NCI-H446 (cell line): ENCODE results near the gene RBMS3.
"Not testable (repeated sequence)": the region's sequence is repeated elsewhere in the genome, so short reads cannot be mapped to it uniquely, and the experiment has no call there.

Source experiments
- DNase-seq, 2 experiments: peaks; one replicate each; lab custom pipeline; 2025; lab: John Stamatoyannopoulos, UW

Gene RBMS3

GRCh38 chr3:29280404-29281093 is at the start of gene RBMS3:
Gene RBMS3, plus strand, starts transcription at chr3:29281071.
- DNase-seq: peak in 1 of 2 experiments; percentile 34

GRCh38 chr3:29233126-29233525 is 47.7 kb upstream of the RBMS3 start:
- not testable (repeated sequence) for DNase-seq

GRCh38 chr3:29236146-29236840 is 44.6 kb upstream of the RBMS3 start:
- no peak for DNase-seq

- no peak for DNase-seq
Measured at GRCh38 chr3:29239376-29239775, 41.5 kb upstream of the RBMS3 start.

- no peak for DNase-seq
Measured at GRCh38 chr3:29240248-29240647, 40.6 kb upstream of the RBMS3 start.

GRCh38 chr3:29240887-29241286 is 40.0 kb upstream of the RBMS3 start:
- no peak for DNase-seq

GRCh38 chr3:29241855-29242254 is 39.0 kb upstream of the RBMS3 start:
- DNase-seq: no peak

GRCh38 chr3:29242296-29242695 is 38.6 kb upstream of the RBMS3 start:
- no peak for DNase-seq

- no peak for DNase-seq
Measured at GRCh38 chr3:29245441-29245840, 35.4 kb upstream of the RBMS3 start.

GRCh38 chr3:29247088-29247745 is 33.7 kb upstream of the RBMS3 start:
- DNase-seq: no peak

GRCh38 chr3:29249829-29250345 is 31.0 kb upstream of the RBMS3 start:
- no peak for DNase-seq

- DNase-seq: no peak
Measured at GRCh38 chr3:29255854-29256696, 24.8 kb upstream of the RBMS3 start.

GRCh38 chr3:29258161-29258560 is 22.7 kb upstream of the RBMS3 start:
- no peak for DNase-seq

- no peak for DNase-seq
Measured at GRCh38 chr3:29261119-29261518, 19.8 kb upstream of the RBMS3 start.

GRCh38 chr3:29263476-29263875 is 17.4 kb upstream of the RBMS3 start:
- no peak for DNase-seq

GRCh38 chr3:29265509-29266072 is 15.3 kb upstream of the RBMS3 start:
- no peak for DNase-seq

GRCh38 chr3:29267226-29267625 is 13.6 kb upstream of the RBMS3 start:
- DNase-seq: peak in 1 of 2 experiments; percentile 64

- DNase-seq: no peak
Measured at GRCh38 chr3:29268651-29269050, 12.2 kb upstream of the RBMS3 start.

- DNase-seq: no peak
Measured at GRCh38 chr3:29270752-29271151, 10.1 kb upstream of the RBMS3 start.

- peak in 1 of 2 experiments; percentile 47 for DNase-seq
Measured at GRCh38 chr3:29271475-29271874, 9.4 kb upstream of the RBMS3 start.

GRCh38 chr3:29274667-29275066 is 6.2 kb upstream of the RBMS3 start:
- no peak for DNase-seq

GRCh38 chr3:29275309-29275708 is 5.6 kb upstream of the RBMS3 start:
- no peak for DNase-seq
